Fibroblast of lung (primary cell): ENCODE results near the gene RPL41.

Experiments used
- EZH2 ChIP-seq: IDR thresholded peaks from 2 replicates; pipeline ENCODE4 v1.5.1; 2012; ENCODE audit warnings: low read length, control low read depth, mild to moderate bottlenecking; ENCODE audit errors: missing control alignments
- TF ChIP-seq, protein P1 (sequence below), 2 donors: IDR thresholded peaks in 1 of 2; conservative IDR thresholded peaks in 1 of 2; 1 replicate in 1 of 2; 2 replicates in 1 of 2; pipeline ENCODE4 v1.5.1; 2011 to 2012; ENCODE audit warnings: low read length in 2 of 2, control low read depth in 1 of 2, inconsistent platforms in 1 of 2, low read depth in 1 of 2, mild to moderate bottlenecking in 1 of 2

DNA sequence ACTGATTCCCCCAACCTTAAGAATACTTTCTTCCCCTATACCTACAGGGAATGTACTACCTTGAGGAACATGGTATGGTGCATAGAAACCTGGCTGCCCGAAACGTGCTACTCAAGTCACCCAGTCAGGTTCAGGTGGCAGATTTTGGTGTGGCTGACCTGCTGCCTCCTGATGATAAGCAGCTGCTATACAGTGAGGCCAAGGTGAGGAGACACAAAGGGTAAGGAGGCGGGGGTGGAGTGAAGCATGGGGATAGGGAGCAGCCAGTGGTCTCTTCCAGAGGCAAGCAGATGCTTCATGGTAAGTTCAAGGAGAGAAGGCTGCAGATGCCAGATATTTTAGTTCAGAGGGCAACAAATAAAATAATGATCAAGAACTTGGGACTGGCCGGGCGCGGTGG lies 18.7 kb upstream of the RPL41 start:
- TF ChIP-seq, protein P1, sequence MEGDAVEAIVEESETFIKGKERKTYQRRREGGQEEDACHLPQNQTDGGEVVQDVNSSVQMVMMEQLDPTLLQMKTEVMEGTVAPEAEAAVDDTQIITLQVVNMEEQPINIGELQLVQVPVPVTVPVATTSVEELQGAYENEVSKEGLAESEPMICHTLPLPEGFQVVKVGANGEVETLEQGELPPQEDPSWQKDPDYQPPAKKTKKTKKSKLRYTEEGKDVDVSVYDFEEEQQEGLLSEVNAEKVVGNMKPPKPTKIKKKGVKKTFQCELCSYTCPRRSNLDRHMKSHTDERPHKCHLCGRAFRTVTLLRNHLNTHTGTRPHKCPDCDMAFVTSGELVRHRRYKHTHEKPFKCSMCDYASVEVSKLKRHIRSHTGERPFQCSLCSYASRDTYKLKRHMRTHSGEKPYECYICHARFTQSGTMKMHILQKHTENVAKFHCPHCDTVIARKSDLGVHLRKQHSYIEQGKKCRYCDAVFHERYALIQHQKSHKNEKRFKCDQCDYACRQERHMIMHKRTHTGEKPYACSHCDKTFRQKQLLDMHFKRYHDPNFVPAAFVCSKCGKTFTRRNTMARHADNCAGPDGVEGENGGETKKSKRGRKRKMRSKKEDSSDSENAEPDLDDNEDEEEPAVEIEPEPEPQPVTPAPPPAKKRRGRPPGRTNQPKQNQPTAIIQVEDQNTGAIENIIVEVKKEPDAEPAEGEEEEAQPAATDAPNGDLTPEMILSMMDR (conservative IDR thresholded peaks at IDR 0.05 in 1 of 2, IDR thresholded peaks at IDR 0.05 in 1 of 2; ENCODE audit: low read depth in 1 of 2, low read length in 2 of 2) = no peak
- TF ChIP-seq EZH2 = no peak
